Uterus (tissue), 2 donors: ENCODE data around the gene CFHR4.
"Not testable (repeated sequence)": the region's sequence is repeated elsewhere in the genome, so short reads cannot be mapped to it uniquely, and the experiment has no call there.

Experiments
- POLR2A ChIP-seq, 2 donors: fragments of 450-650 bp; IDR thresholded peaks; one replicate each; pipeline ENCODE4 v1.6.1; 2016; ENCODE audit warnings: antibody characterized with exemption in 2 of 2, mild to moderate bottlenecking in 1 of 2, moderate library complexity in 1 of 2
- TF ChIP-seq, protein P1 (sequence below), 4 experiments: fragments of 200-600 bp in 2 of 4; fragments of 450-650 bp in 2 of 4; sonication (generic) in 2 of 4; IDR thresholded peaks; one replicate each; pipeline ENCODE4 v1.5.1; 2016 to 2019; ENCODE audit warnings: antibody characterized with exemption in 4 of 4, mild to moderate bottlenecking in 2 of 4, moderate library complexity in 1 of 4

DNA sequence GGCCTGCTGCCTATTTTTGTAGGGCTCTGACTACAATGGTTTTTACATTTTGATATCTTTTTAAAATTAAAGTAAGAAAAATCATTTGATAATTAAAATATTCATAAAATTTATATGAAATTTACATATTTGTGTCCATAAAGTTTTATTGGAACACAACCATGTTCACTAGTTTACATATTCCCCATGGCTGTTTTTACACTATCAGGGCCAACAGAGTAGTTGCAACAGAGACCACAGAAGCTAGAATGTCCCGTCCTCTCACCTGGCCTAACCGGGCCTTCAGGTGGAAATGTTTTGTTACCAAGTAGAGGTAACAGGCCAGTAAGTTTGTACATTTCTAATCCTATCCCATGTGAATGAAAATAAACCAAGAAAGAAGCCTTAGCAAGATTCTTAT is 45.0 kb downstream of the CFHR4 start:
- not testable (repeated sequence) for TF ChIP-seq POLR2A (IDR thresholded peaks at IDR 0.05)
- TF ChIP-seq, protein P1, sequence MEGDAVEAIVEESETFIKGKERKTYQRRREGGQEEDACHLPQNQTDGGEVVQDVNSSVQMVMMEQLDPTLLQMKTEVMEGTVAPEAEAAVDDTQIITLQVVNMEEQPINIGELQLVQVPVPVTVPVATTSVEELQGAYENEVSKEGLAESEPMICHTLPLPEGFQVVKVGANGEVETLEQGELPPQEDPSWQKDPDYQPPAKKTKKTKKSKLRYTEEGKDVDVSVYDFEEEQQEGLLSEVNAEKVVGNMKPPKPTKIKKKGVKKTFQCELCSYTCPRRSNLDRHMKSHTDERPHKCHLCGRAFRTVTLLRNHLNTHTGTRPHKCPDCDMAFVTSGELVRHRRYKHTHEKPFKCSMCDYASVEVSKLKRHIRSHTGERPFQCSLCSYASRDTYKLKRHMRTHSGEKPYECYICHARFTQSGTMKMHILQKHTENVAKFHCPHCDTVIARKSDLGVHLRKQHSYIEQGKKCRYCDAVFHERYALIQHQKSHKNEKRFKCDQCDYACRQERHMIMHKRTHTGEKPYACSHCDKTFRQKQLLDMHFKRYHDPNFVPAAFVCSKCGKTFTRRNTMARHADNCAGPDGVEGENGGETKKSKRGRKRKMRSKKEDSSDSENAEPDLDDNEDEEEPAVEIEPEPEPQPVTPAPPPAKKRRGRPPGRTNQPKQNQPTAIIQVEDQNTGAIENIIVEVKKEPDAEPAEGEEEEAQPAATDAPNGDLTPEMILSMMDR (IDR thresholded peaks at IDR 0.05): not testable (repeated sequence)
